ENCODE results near the gene SMYD4. TPM values are rescaled to one million over a fixed set of nuclear protein-coding genes. Genes with fewer than 3 reads are reported as not detected.
"Not testable (repeated sequence)": the region's sequence is repeated elsewhere in the genome, so short reads cannot be mapped to it uniquely, and the experiment has no call there.

Gene SMYD4
- total RNA-seq, 1 experiment from 2014 or later, result 14.0 TPM

GRCh38 chr17:1802429-1802828 is 27.3 kb downstream of the SMYD4 start:
- Histone ChIP-seq H3K36me3 (replicated peaks; ENCODE audit: control insufficient read depth, insufficient read depth, low read length) (peaks cover 17% of the 10 kb centered on the region), H3K27me3 (ENCODE audit: control insufficient read depth, insufficient read depth, low read length) (no peaks in the 10 kb centered on the region), H3K4me3 (ENCODE audit: insufficient read depth, low read depth, low read length) (no peak overlapping the region)
- DNase-seq, result no peak

GRCh38 chr17:1800712-1801111 is 29.0 kb downstream of the SMYD4 start:
- no peak for DNase-seq

GRCh38 chr17:1800240-1800639 is 29.5 kb downstream of the SMYD4 start:
- no peaks in the 10 kb centered on the region for H3K27me3 ChIP-seq (ENCODE audit: control insufficient read depth, insufficient read depth, low read length)
- H3K4me3 ChIP-seq (ENCODE audit: insufficient read depth, low read depth, low read length), result no peak overlapping the region
- H3K36me3 ChIP-seq (replicated peaks; ENCODE audit: control insufficient read depth, insufficient read depth, low read length), result peaks cover 18% of the 10 kb centered on the region
- DNase-seq, result no peak

More at GRCh38 chr17:1800712-1801111, 29.0 kb downstream of the SMYD4 start:
- H3K4me3 ChIP-seq (ENCODE audit: insufficient read depth, low read depth, low read length), result no peak overlapping the region
- no peaks in the 10 kb centered on the region for H3K27me3 ChIP-seq (ENCODE audit: control insufficient read depth, insufficient read depth, low read length)
- H3K36me3 ChIP-seq (replicated peaks; ENCODE audit: control insufficient read depth, insufficient read depth, low read length), result peaks cover 18% of the 10 kb centered on the region

GRCh38 chr17:1797846-1798245 is 31.9 kb downstream of the SMYD4 start:
- H3K36me3 ChIP-seq (replicated peaks; ENCODE audit: control insufficient read depth, insufficient read depth, low read length), result peaks cover 15% of the 10 kb centered on the region
- not testable (repeated sequence) for H3K27me3 ChIP-seq (ENCODE audit: control insufficient read depth, insufficient read depth, low read length); DNase-seq

GRCh38 chr17:1797323-1797722 is 32.4 kb downstream of the SMYD4 start:
- DNase-seq, result no peak
- H3K27me3 ChIP-seq (ENCODE audit: control insufficient read depth, insufficient read depth, low read length), result no peaks in the 10 kb centered on the region
- H3K36me3 ChIP-seq (replicated peaks; ENCODE audit: control insufficient read depth, insufficient read depth, low read length), result peaks cover 12% of the 10 kb centered on the region
- H3K4me3 ChIP-seq (ENCODE audit: insufficient read depth, low read depth, low read length), result no peak overlapping the region

More at GRCh38 chr17:1797846-1798245, 31.9 kb downstream of the SMYD4 start:
- H3K4me3 ChIP-seq (ENCODE audit: insufficient read depth, low read depth, low read length), result not testable (repeated sequence)

- no peak overlapping the region for H3K4me3 ChIP-seq (ENCODE audit: insufficient read depth, low read depth, low read length)
Observed at GRCh38 chr17:1796800-1797199, 32.9 kb downstream of the SMYD4 start.

GRCh38 chr17:1793447-1793806 is 36.3 kb downstream of the SMYD4 start:
- Histone ChIP-seq H3K27me3 (ENCODE audit: control insufficient read depth, insufficient read depth, low read length) (no peaks in the 10 kb centered on the region), H3K4me3 (ENCODE audit: insufficient read depth, low read depth, low read length) (no peak overlapping the region), H3K36me3 (replicated peaks; ENCODE audit: control insufficient read depth, insufficient read depth, low read length) (peaks cover 1% of the 10 kb centered on the region; the same call in 1 of the 2 replicates)
- no peak for DNase-seq

More at GRCh38 chr17:1796800-1797199, 32.9 kb downstream of the SMYD4 start:
- Histone ChIP-seq H3K36me3 (replicated peaks; ENCODE audit: control insufficient read depth, insufficient read depth, low read length) (peaks cover 11% of the 10 kb centered on the region), H3K27me3 (ENCODE audit: control insufficient read depth, insufficient read depth, low read length) (no peaks in the 10 kb centered on the region)
- DNase-seq, result no peak

GRCh38 chr17:1792495-1793446 is 36.9 kb downstream of the SMYD4 start:
- H3K4me3 ChIP-seq (ENCODE audit: insufficient read depth, low read depth, low read length), result no peak overlapping the region
- DNase-seq, result no peak

GRCh38 chr17:1789936-1790335 is 39.8 kb downstream of the SMYD4 start:
- no peaks in the 10 kb centered on the region for H3K27me3 ChIP-seq (ENCODE audit: control insufficient read depth, insufficient read depth, low read length)
- no peak overlapping the region for H3K4me3 ChIP-seq (ENCODE audit: insufficient read depth, low read depth, low read length)
- DNase-seq, result no peak
- peaks cover 13% of the 10 kb centered on the region for H3K36me3 ChIP-seq (replicated peaks; ENCODE audit: control insufficient read depth, insufficient read depth, low read length)

More at GRCh38 chr17:1792495-1793446, 36.9 kb downstream of the SMYD4 start:
- Histone ChIP-seq H3K36me3 (replicated peaks; ENCODE audit: control insufficient read depth, insufficient read depth, low read length) (peaks cover 1% of the 10 kb centered on the region; the same call in 1 of the 2 replicates), H3K27me3 (ENCODE audit: control insufficient read depth, insufficient read depth, low read length) (no peaks in the 10 kb centered on the region)

- no peak overlapping the region for H3K4me3 ChIP-seq (ENCODE audit: insufficient read depth, low read depth, low read length)
- H3K27me3 ChIP-seq (ENCODE audit: control insufficient read depth, insufficient read depth, low read length), result no peaks in the 10 kb centered on the region
- H3K36me3 ChIP-seq (replicated peaks; ENCODE audit: control insufficient read depth, insufficient read depth, low read length), result peaks cover 14% of the 10 kb centered on the region
- no peak for DNase-seq
Observed at GRCh38 chr17:1787301-1787902, 42.3 kb downstream of the SMYD4 start.

GRCh38 chr17:1786708-1787107 is 43.0 kb downstream of the SMYD4 start:
- Histone ChIP-seq H3K27me3 (ENCODE audit: control insufficient read depth, insufficient read depth, low read length) (no peaks in the 10 kb centered on the region), H3K4me3 (ENCODE audit: insufficient read depth, low read depth, low read length) (no peak overlapping the region), H3K36me3 (replicated peaks; ENCODE audit: control insufficient read depth, insufficient read depth, low read length) (peaks cover 19% of the 10 kb centered on the region)
- DNase-seq, result no peak

- no peak overlapping the region for H3K4me3 ChIP-seq (ENCODE audit: insufficient read depth, low read depth, low read length)
- peaks cover 22% of the 10 kb centered on the region for H3K36me3 ChIP-seq (replicated peaks; ENCODE audit: control insufficient read depth, insufficient read depth, low read length)
- no peaks in the 10 kb centered on the region for H3K27me3 ChIP-seq (ENCODE audit: control insufficient read depth, insufficient read depth, low read length)
- no peak for DNase-seq
Observed at GRCh38 chr17:1785930-1786329, 43.8 kb downstream of the SMYD4 start.

GRCh38 chr17:1783834-1784611 is 45.7 kb downstream of the SMYD4 start:
- DNase-seq, result peak; percentile 84
- H3K27me3 ChIP-seq (ENCODE audit: control insufficient read depth, insufficient read depth, low read length), result no peaks in the 10 kb centered on the region
- H3K36me3 ChIP-seq (replicated peaks; ENCODE audit: control insufficient read depth, insufficient read depth, low read length), result peaks cover 24% of the 10 kb centered on the region

GRCh38 chr17:1783271-1783670 is 46.4 kb downstream of the SMYD4 start:
- Histone ChIP-seq H3K36me3 (replicated peaks; ENCODE audit: control insufficient read depth, insufficient read depth, low read length) (peaks cover 25% of the 10 kb centered on the region), H3K27me3 (ENCODE audit: control insufficient read depth, insufficient read depth, low read length) (no peaks in the 10 kb centered on the region), H3K4me3 (ENCODE audit: insufficient read depth, low read depth, low read length) (no peak overlapping the region)
- no peak for DNase-seq

More at GRCh38 chr17:1783834-1784611, 45.7 kb downstream of the SMYD4 start:
- no peak overlapping the region for H3K4me3 ChIP-seq (ENCODE audit: insufficient read depth, low read depth, low read length)

All from H7 (cell line).